Ectodermal cell (in vitro differentiated cells): Measurements from ENCODE around the gene CD93.

Experiments used
- H3K27ac ChIP-seq: 2 replicates; pipeline ENCODE4 v1.7.0; 2013; ENCODE audit warnings: mild to moderate bottlenecking, low read depth, low read length; ENCODE audit not compliant: insufficient read depth, poor library complexity, severe bottlenecking
- H3K27me3 ChIP-seq: 2 replicates; pipeline ENCODE4 v1.7.0; 2013; ENCODE audit warnings: mild to moderate bottlenecking, low read length; ENCODE audit not compliant: insufficient read depth, control insufficient read depth, poor library complexity, severe bottlenecking
- H3K36me3 ChIP-seq: one replicate; pipeline ENCODE4 v1.7.0; 2013; ENCODE audit warnings: low read length; ENCODE audit not compliant: control insufficient read depth, insufficient read depth
- H3K4me1 ChIP-seq: one replicate; pipeline ENCODE4 v1.7.0; 2013; ENCODE audit warnings: low read length; ENCODE audit not compliant: control insufficient read depth, insufficient read depth
- H3K4me3 ChIP-seq: 2 replicates; pipeline ENCODE4 v1.7.0; 2013; ENCODE audit warnings: low read depth, low read length, control low read depth; ENCODE audit not compliant: insufficient read depth
- H3K9me3 ChIP-seq: 2 replicates; pipeline ENCODE4 v1.7.0; 2013; ENCODE audit warnings: mild to moderate bottlenecking, low read length, moderate library complexity; ENCODE audit not compliant: control insufficient read depth
- WGBS, 2 experiments: methylation state at CpG; one replicate each; pipeline ENCODE4 v1.1.7; 2013; ENCODE audit warnings: missing lambda C conversion rate in 2 of 2; 5-methylcytosine and 5-hydroxymethylcytosine counted together

The CD93 gene

GRCh38 chr20:23048283-23049200, 37.6 kb downstream of the CD93 start:
- Histone ChIP-seq H3K27me3 (peaks cover 80% of the 10 kb centered on the region), H3K4me1 (peaks cover 14% of the 10 kb centered on the region), H3K9me3 (no peaks in the 10 kb centered on the region), H3K4me3 (peak overlapping the region; percentile 52), H3K27ac (no peak overlapping the region), H3K36me3 (no peaks in the 10 kb centered on the region)
- WGBS, 2 experiments = 9% methylated on average over 92 of the region's 92 CpGs

GRCh38 chr20:23047738-23048214, 38.3 kb downstream of the CD93 start:
- no peaks in the 10 kb centered on the region for H3K9me3 ChIP-seq
- peaks cover 14% of the 10 kb centered on the region for H3K4me1 ChIP-seq
- no peaks in the 10 kb centered on the region for H3K36me3 ChIP-seq
- peaks cover 80% of the 10 kb centered on the region for H3K27me3 ChIP-seq
- 39 to 40% methylated on average over 47 of the region's 47 CpGs for WGBS, 2 experiments
- H3K4me3 ChIP-seq = no peak overlapping the region
- no peak overlapping the region for H3K27ac ChIP-seq

- Histone ChIP-seq H3K4me1 (peaks cover 14% of the 10 kb centered on the region), H3K27ac (no peak overlapping the region), H3K4me3 (no peak overlapping the region), H3K9me3 (no peaks in the 10 kb centered on the region), H3K36me3 (no peaks in the 10 kb centered on the region), H3K27me3 (peaks cover 76% of the 10 kb centered on the region)
- WGBS, 2 experiments = 72 to 77% methylated on average over 12 to 13 of the region's 13 CpGs
Measured at GRCh38 chr20:23047001-23047737, 39.0 kb downstream of the CD93 start.

GRCh38 chr20:23046431-23046830, 39.7 kb downstream of the CD93 start:
- Histone ChIP-seq H3K36me3 (no peaks in the 10 kb centered on the region), H3K4me3 (no peak overlapping the region), H3K27ac (no peak overlapping the region), H3K27me3 (peaks cover 69% of the 10 kb centered on the region), H3K9me3 (no peaks in the 10 kb centered on the region), H3K4me1 (peaks cover 14% of the 10 kb centered on the region)

GRCh38 chr20:23043376-23043775, 42.7 kb downstream of the CD93 start:
- H3K4me1 ChIP-seq = no peaks in the 10 kb centered on the region
- no peak overlapping the region for H3K27ac ChIP-seq
- H3K36me3 ChIP-seq = no peaks in the 10 kb centered on the region
- H3K9me3 ChIP-seq = no peaks in the 10 kb centered on the region
- H3K4me3 ChIP-seq = no peak overlapping the region
- WGBS, 2 experiments = 89 to 93% methylated on average over 6 of the region's 6 CpGs
- peaks cover 46% of the 10 kb centered on the region for H3K27me3 ChIP-seq

- WGBS, 2 experiments = 41 to 45% methylated on average over 2 to 3 of the region's 3 CpGs
- Histone ChIP-seq H3K27me3 (peaks cover 46% of the 10 kb centered on the region), H3K4me1 (no peaks in the 10 kb centered on the region), H3K27ac (no peak overlapping the region), H3K4me3 (no peak overlapping the region), H3K9me3 (no peaks in the 10 kb centered on the region), H3K36me3 (no peaks in the 10 kb centered on the region)
Measured at GRCh38 chr20:23042270-23042669, 43.9 kb downstream of the CD93 start.

- Histone ChIP-seq H3K4me1 (no peaks in the 10 kb centered on the region), H3K27me3 (peaks cover 51% of the 10 kb centered on the region), H3K4me3 (no peak overlapping the region)
Measured at GRCh38 chr20:23039885-23040508, 46.1 kb downstream of the CD93 start.

GRCh38 chr20:23039136-23039875, 46.8 kb downstream of the CD93 start:
- 85 to 94% methylated on average over 5 of the region's 5 CpGs for WGBS, 2 experiments
- no peaks in the 10 kb centered on the region for H3K9me3 ChIP-seq
- H3K4me1 ChIP-seq = no peaks in the 10 kb centered on the region
- H3K36me3 ChIP-seq = no peaks in the 10 kb centered on the region
- no peak overlapping the region for H3K4me3 ChIP-seq
- no peak overlapping the region for H3K27ac ChIP-seq
- peaks cover 51% of the 10 kb centered on the region for H3K27me3 ChIP-seq

More at GRCh38 chr20:23039885-23040508, 46.1 kb downstream of the CD93 start:
- 87 to 91% methylated on average over 3 of the region's 3 CpGs for WGBS, 2 experiments
- Histone ChIP-seq H3K9me3 (no peaks in the 10 kb centered on the region), H3K27ac (no peak overlapping the region), H3K36me3 (no peaks in the 10 kb centered on the region)

- Histone ChIP-seq H3K4me1 (no peaks in the 10 kb centered on the region), H3K36me3 (no peaks in the 10 kb centered on the region), H3K27ac (no peak overlapping the region), H3K9me3 (no peaks in the 10 kb centered on the region), H3K27me3 (peaks cover 61% of the 10 kb centered on the region), H3K4me3 (no peak overlapping the region)
- WGBS, 2 experiments = 50 to 61% methylated on average over 3 of the region's 3 CpGs
Measured at GRCh38 chr20:23037017-23037481, 49.1 kb downstream of the CD93 start.
